ENCODE data around the gene OLFM4.

The OLFM4 gene

GRCh38 chr13:53098455-53098854, 69.8 kb downstream of the OLFM4 start:
- no peak for TF ChIP-seq CTCF (IDR thresholded peaks at IDR 0.05; ENCODE audit: low read length, missing control alignments)
- no peak overlapping the region for H3K4me3 ChIP-seq (replicated peaks; ENCODE audit: low read depth, low read length)
- DNase-seq (ENCODE audit: low read depth) = no peak

- TF ChIP-seq CTCF (IDR thresholded peaks at IDR 0.05; ENCODE audit: low read length, missing control alignments) = no peak
- no peak overlapping the region for H3K4me3 ChIP-seq (replicated peaks; ENCODE audit: low read depth, low read length)
- DNase-seq (ENCODE audit: low read depth) = no peak
Measured at GRCh38 chr13:53100394-53101063, 71.9 kb downstream of the OLFM4 start.
